HG03571 (cell line): Measurements from ENCODE around the gene MYD88.

Experiments
- ATAC-seq: cut with Tn5 transposase; IDR thresholded peaks from one replicate; pipeline ENCODE4 v1.9.1; 2021; ENCODE audit not compliant: unreplicated experiment

MYD88 gene

DNA sequence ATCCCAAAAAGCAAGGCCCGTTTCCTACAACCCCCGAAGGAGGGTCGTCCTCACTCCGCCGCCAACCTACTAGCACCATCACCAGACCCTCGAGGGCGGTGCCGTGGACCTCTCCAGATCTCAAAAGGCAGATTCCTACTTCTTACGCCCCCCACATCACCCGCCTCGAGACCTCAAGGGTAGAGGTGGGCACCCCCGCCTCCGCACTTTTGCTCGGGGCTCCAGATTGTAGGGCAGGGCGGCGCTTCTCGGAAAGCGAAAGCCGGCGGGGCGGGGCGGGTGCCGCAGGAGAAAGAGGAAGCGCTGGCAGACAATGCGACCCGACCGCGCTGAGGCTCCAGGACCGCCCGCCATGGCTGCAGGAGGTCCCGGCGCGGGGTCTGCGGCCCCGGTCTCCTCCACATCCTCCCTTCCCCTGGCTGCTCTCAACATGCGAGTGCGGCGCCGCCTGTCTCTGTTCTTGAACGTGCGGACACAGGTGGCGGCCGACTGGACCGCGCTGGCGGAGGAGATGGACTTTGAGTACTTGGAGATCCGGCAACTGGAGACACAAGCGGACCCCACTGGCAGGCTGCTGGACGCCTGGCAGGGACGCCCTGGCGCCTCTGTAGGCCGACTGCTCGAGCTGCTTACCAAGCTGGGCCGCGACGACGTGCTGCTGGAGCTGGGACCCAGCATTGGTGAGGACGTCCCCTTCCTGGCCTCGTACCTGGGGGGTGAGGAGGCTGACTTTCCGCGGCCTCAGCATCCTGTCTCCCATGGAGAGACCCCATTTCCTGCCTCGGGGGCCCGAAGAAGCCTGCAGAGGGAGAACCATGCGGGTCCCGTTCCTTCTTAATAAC is at the start of gene MYD88:
Gene MYD88, plus strand, starts transcription at position 313 of the 842 bp plus-strand sequence. Its CDS starts 40 bp downstream, at position 353.
- ATAC-seq: peak; percentile 31

DNA sequence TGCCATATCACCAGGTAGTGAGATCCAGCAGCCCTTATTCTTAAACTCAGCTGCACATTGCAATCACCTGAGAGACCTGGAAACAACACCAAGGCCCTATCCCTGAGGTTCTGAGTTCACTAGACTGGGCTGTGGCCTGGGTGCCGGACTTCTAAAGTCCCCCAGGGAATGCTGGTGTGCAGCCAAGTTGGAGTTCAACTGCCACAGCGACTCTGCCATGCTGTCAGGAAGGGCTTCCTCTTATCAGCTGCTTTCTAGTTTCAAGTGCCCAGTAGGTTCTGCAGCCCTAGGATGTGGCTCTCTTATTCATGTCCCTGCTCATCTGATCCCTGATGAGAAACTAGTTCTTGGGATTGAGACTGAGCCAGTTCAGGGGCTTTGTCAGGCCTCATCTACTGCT is 49.3 kb upstream of the MYD88 start:
- ATAC-seq: no peak

DNA sequence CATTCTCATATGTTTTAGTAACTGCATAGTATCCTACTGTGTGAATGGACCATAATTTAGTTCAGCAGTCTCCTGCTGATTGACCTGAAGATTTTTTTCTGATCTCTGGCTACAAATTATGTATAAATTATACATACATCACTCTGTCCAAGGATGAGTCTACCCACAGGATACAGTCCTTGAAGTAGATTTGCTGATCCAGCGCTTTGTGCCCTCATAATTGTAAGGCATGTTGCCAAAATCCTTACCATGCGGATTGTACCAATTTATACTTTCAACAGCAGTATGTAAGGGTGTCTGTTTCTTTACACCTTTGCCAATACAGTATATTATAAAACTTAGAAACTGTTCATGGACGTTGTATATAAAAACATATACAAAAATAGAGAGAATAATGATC is 48.0 kb upstream of the MYD88 start:
- ATAC-seq: no peak

DNA sequence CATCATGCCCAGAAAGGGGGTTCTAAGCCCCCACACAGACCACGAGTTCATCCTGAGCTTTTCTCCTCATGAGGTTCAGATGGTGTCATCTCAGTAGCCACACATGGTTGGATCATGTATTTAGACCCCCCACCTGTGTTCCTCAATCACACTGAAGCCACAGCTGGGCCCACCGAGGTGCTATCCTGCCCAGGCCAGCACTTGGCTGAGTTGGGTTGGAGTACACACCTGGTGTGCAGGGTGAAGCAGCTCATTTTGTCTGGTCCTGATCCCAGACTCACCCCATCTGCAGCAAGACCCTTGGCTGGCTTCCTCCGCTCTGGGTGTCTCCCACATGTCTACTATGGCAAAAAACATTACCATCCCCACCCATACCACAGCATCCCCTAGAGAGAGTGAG is 43.5 kb upstream of the MYD88 start:
- ATAC-seq: no peak

DNA sequence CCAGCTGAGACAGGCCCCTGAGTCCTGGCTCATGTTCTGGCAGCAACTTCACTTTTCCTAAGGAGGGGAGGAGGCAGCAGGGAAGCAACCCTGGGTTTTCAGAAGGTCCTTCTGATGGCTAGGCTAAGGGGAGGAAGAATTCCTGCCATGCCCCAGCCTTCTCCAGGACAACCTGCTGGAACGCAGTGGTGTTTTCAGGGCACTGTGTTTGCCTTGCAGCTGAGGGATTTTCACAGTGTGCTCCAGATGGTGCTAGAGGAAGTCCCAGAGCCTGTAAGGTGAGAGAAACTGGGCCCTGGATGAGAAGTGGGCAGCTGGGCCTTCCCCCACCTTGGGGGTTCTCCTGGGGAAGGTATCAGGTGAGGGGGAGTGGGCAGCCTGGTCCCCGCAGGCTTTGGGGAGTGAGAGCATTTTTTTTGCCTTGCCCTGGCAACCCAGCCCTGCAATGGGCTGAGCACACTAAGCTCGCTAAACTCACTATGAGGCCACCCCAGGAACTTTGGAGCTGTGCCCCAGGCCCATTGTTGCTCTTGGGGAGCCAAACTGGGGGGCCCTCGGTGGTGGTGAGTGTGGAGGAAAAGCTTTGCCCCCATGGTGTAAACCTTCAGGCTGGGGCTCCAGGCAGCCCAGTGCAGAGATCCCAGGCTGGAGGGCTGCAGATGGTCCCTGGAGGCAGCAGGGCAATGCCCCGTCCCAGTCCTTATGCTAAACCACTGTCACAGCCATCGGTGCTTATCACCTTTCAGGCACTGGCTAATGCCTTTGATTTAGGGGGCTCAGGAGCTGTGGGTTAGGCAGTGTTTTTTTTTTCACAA is 42.6 kb upstream of the MYD88 start:
- no peak for ATAC-seq

DNA sequence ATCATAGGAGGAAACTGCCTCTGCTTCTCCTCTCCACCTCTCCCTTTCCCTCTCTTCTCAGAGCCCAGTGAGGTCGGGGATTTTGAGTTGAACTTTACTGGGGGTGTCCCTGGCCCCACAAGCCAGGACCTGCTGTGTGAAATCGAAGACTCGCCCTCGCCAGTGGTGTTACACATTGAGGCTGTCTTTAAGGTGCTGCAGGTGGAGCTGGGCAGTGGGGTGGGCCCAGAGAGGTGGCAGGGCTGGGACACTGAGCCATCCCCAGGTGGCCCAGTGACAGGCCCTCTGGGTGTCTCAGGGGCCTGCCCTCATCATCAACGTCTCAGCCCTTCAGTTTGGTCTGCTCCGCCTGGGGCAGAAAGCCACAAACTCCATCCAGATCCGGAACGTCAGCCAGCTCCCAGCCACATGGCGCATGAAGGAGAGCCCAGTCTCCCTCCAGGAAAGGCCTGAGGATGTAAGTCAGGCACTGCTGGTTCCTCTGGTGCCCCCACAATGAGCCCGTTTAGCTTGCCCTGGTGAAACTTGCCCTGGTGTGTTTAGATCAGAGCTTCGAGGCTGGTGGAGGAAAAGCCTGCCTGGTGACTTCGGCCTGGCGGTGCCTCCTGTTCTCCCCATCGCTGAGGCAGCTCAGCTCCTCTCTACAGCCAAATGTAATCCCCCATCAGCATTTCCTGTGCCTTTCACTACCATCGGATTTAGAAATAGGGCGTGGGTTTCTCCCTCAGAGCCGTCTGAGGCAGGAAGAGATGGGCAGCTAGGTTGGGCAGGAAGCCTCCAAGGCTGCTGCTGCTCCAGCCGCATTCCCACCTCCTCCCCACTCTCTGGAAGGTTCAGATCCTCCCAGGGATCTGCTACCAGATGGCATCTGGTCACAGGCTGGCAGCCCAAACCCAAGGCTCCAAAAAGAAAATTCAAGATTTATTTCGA is 40.8 kb upstream of the MYD88 start:
- ATAC-seq: no peak

DNA sequence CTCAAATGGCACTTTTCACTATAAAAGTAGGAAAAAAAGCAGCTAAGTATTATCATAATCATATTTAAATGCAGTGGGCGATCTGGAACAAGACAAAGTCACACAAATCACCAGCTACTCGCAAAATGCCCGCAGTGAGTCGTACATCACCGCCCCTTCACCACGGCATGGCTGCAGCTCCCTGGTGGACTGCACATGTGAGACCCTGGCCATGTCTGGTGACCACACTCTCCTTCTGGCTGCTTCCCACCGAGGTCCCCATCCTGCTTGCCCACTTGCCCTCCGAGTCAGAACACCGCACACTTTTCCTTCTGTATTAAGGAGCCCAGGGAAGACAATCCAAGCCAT is 40.1 kb upstream of the MYD88 start:
- no peak for ATAC-seq

DNA sequence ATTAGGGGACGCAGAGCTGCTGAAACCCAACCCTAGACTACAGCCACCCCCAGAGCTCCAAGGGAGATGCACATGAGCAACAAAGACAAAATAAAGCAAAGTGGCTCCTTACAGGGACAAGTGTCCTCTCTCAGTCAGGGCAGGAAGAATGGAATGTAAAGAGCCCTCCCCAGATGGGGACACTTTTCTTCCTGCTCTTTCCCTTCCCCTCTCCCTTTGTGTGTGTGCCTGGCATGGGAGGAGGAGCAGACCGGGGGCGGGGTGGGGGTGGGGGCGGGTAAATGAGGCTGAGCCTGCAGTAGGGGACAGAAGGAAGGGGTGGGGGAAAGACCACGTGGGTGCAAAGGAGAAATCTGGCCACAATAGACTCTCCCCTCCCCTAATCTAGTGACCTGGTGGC is 38.9 kb upstream of the MYD88 start:
- ATAC-seq: no peak

DNA sequence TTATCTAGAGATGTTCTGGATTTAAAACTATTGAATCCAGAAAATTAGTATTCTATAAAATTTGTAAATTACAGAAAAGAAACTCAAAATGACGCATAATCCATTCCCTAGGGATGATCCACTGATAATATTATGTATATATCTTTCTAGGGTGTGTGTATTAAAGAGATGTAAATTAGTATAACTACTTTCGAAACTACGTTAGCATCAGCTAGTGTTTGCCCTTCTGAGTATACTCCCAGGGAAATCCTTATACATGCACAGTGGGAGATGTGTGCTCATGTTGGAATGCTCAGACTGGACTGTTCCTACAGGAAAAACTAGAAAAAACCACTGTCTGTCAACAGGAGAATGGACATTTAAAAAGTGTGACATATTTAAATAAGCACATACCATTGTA is 38.0 kb upstream of the MYD88 start:
- no peak for ATAC-seq

DNA sequence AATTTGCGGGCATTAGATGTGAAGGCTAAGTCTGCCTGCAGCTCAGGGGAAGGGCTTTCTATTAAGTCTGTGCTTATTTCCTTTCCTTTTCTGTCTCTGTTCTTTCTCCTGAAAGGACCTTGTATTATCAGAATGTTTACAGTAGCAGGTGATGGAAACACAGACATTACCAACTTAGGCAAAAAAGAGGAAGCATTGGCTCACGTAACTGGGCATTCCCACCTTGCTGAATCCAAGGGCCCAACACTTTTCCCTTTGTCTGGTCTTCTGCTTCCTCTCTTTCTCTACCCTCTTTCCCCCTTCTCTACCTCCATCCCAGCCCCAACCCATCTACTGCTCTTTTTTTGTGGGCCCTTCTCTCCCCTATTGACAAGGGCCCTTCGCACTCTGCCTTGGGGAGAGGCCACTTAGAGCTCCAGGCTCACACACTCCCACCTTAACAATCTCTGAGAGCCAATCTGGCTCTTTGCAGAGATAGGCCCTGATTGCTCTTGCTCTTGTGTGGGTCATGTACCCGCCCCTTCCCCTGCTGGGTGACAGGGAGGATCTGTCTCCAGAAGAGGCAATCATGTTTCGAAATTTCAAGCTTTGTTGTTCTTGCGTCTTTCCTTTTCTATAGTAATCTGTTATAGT is 36.5 kb upstream of the MYD88 start:
- no peak for ATAC-seq

DNA sequence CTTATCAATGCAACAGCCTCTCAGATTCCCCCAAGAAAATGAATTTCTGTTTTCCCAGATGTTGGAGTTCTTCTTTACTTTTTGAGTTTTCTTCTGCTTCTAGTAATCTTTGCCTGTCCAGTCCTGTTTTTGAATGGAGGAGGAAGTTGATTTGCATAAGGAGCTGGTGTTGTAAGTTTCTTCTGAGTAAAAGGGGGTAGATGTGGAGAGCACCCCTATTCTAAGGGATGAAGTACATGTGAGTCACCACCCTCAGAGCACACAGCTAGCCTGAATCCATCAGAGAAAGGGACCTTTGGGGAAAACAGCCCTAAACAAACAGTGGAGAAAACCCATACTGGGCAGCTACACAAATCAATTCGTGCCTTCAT is 36.0 kb upstream of the MYD88 start:
- no peak for ATAC-seq

DNA sequence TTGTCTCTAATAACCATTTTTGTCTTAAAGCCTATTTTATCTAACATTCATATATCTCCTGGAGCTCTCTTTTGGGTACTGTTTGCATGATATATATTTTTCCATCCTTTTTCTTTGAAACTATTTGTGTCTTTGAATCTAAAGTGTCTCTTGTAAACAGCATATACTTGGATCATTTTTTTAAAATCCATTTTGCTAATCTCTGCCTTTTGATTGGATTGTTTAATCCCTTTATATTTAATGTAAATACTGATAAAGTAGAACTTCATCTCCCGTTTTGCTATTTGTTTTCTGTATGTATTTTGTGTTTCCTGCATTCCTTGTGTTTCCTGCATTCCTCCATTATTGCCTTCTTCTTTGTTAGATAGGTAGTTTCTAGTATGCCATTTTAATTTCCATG is 32.9 kb upstream of the MYD88 start:
- ATAC-seq: no peak

DNA sequence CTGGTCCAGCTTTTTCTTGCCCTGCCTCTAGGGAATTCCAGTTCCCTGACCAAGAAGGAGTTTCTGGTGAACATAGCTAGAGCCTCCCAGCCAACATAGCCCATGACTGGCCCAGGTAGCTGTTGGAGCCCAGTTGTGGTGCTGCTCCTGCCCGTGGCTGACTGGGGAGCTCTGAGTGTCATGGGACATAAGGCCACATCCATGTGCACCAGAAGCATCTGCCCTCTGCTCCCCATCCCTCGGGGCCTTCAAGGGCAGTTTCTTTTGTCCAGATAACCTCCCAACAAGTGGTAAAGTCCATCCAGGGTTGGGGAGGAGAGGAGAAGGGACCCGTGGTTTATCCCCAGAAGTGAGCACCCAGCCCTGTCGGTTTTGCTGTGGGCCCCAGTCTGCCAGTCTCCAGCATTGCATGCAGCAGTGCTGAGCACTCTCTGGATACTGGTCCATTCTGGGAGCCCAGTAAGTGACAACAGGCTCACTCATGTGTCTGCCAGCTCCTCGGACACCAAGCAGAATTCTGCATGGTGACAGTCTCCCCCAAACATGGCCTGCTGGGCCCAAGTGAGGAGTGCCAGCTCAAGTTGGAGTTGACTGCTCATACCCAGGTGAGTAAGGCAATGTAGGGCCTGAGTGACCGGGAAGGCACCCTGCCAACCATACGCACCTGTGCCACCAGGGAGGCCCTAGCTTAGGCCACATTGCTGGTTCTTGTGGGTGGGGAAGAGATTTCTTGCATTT is 30.4 kb upstream of the MYD88 start:
- no peak for ATAC-seq

DNA sequence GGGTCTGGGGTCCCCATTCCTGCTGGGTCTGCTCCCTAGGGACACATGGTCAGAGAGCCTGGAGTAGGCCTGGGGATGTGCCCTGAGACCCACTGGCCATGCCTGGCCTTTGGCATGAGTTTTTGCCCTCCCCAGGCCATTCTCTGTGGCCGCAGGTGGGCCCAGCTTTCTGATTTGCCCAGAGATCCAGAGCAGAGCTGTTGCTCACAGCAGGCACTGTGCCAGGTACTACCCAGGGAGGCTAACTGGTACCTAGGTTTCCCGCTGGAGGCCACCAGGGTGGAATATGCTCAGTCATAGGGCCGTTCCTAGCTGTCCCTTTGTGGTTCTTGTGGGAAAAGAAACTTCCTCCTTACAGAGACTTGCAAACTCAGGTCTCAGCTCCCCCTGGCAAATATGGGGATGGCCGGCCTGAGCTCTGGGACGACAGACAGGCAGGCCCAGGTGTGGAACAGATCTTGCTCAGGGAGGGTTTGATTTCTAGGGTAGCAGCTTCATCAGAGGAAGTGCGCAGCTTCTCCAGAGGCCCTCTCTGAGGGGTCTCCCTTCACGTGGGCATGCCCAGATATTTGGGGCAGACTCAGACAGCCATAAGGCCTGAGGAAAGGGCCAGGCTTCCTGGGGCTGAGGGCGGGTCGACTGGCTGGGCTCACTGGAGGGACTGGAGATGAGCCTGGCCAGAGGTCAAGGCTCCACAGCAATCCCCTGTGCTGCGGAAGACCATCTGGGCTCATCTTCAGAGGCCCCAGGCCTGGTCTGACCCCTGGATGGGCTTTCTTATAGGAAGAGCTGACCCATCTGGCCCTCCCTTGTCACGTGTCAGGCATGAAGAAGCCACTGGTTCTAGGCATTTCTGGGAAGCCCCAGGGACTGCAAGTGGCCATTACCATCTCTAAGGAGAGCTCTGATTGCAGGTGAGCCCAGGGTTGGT is 29.5 kb upstream of the MYD88 start:
- no peak for ATAC-seq

DNA sequence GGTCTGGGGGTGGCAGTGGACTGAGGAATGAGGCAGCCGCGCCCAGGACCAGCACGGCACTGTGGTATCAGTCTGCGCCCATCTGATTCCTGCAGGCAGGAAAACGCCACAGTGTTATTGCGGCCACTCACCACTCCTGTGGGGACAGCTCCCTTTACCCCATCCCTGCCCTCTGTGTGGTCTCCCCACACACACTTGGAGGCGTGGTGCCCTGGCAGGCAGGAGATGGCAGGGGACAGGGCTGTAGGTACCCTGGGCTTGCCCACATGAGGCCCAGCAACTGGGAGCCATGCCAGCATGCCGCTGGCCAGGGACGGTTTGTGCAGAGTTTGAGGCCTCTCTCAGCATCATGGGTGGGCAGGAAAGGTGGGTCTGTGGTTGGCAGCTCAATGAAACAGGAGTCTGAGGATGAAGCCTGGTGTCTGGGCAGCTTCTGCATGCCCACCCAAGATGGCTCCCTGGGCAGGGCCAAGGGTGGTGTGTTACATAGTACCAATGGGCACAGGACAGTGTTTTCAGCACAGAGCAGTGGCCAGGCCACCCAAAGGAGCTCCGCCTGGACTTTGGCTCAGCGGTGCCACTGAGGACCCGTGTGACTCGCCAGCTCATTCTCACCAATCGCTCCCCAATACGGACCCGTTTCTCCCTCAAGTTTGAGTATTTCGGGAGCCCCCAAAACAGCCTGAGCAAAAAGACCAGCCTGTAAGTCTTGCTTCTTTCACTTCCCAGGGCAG is 28.7 kb upstream of the MYD88 start:
- no peak for ATAC-seq

DNA sequence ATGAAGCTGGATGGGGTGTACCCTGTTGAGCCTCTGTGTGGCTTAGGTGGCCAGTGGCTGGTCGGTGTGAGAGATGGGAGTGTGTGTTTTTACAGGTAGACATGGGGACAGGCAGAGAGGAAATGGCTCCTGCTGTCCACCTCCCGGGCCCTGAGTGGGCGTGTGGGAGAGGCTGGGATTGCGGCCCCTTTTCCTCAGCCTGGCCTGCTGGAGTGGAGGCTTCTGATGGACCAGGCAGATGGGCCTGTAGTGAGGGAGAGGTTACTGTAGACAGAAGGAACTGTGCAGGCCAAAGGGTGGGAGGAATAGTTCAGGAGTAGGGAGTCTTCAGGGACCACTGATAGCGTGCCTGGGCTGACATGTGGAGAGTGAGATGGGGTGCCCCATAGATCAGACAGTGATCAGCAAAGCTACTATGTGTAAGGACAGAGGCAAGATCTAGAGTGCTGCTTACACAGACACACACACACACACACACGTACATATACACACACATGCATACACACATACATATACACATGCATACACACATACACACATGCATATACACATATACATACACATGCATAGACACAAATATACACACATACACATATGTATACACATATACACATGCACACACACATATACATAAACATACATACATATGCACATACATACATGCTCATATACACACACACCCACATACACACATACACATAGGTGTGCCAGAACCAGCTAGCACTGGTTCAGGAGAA is 28.0 kb upstream of the MYD88 start:
- no peak for ATAC-seq

DNA sequence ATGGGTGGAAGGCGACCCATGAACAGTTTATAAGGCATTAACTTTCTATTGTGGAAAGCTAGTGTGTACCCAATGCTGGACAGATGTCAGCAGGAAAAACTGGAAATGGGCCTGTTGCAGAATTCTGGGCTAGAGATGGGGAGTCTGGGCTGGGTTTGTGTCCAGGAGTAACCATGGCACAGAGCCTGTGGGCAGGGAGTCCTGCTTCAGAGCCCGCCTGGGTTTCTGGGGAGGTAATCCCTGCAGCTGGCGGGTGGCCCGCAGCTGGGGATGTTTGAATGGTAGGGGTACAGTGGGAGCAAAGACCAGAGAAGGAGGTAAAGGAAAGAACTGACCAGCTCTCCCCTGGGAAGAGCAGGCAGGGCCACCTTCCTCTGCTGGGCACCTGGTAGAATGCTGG is 27.3 kb upstream of the MYD88 start:
- no peak for ATAC-seq
